Prostate gland (tissue), 2 donors: ENCODE measurements around the gene TSPAN1.
A peak's percentile ranks its signal among the peaks of the same experiment; 100 is the strongest.

ENCODE experiments used
- CTCF ChIP-seq, 4 experiments: fragments of 200-600 bp in 2 of 4; fragments of 450-650 bp in 2 of 4; sonication (generic) in 2 of 4; IDR thresholded peaks; 1 replicate in 3 of 4; 2 replicates in 1 of 4; pipeline ENCODE4 v1.5.1; 2016 to 2019; ENCODE audit warnings: antibody characterized with exemption in 4 of 4, mild to moderate bottlenecking in 2 of 4, moderate library complexity in 2 of 4
- POLR2A ChIP-seq: fragments of 450-650 bp; IDR thresholded peaks from one replicate; pipeline ENCODE4 v1.6.1; 2016; ENCODE audit warnings: antibody characterized with exemption, mild to moderate bottlenecking
- POLR2AphosphoS5 ChIP-seq: sonication (generic); formaldehyde crosslinking; IDR thresholded peaks from one replicate; pipeline ENCODE4 v1.6.1; 2017; ENCODE audit warnings: antibody characterized with exemption

- TF ChIP-seq CTCF (IDR thresholded peaks at IDR 0.05) (no peak), POLR2AphosphoS5 (peak; percentile 84), POLR2A (no peak)
Observed at GRCh38 chr1:46218443-46218842, 43.6 kb downstream of the TSPAN1 start.
